ENCODE measurements around the gene PPP1R37. TPM values are rescaled to one million over a fixed set of nuclear protein-coding genes. Genes with fewer than 3 reads are reported as not detected.

The PPP1R37 gene
- total RNA-seq, 1 experiment from 2014 or later = 33.6 TPM

DNA sequence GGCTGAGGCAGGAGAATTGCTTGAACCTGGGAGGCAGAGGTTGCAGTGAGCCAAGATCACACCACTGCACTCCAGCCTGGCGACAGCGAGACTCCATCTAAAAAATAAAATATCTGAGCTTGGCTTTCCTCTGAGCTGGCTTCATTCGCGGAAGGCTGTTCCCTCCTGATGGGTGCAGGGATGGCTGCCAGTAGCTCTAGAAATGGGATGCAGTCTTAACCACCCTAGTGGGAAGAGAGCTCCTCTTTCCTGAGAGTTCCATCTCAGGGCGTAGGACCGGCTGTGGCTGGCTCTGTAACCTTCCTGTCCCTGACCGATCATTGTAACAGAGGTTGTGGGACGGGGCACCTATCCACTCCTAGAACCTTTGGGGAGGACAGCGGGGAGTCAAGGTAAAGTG, 32.4 kb downstream of the PPP1R37 start:
- H3K14ac ChIP-seq (ENCODE audit: insufficient read depth, low read length) = no peak overlapping the region
- H3K56ac ChIP-seq (ENCODE audit: insufficient read length, low read depth, low read length) = no peak overlapping the region
- H4K8ac ChIP-seq (replicated peaks; ENCODE audit: insufficient read length, low read depth, low read length) = no peak overlapping the region
- no peak overlapping the region for H3T11ph ChIP-seq (ENCODE audit: low read length)
- no peaks in the 10 kb centered on the region for H3K9me3 ChIP-seq (ENCODE audit: control insufficient read depth, low read depth, low read length)
- WGBS (ENCODE audit: extremely low coverage, insufficient read length, low lambda C conversion rate) = no CpG with 5 or more reads among the region's 9 CpGs
- no peak overlapping the region for H4K5ac ChIP-seq (ENCODE audit: insufficient read length, low read depth, low read length)
- no peak overlapping the region for H2BK5ac ChIP-seq (ENCODE audit: insufficient read length, low read length)
- H2BK120ac ChIP-seq (ENCODE audit: low read depth, low read length, poor library complexity, severe bottlenecking) = no peak overlapping the region
- H3K4me1 ChIP-seq (ENCODE audit: insufficient read depth, low read length) = no peaks in the 10 kb centered on the region
- no peak for DNase-seq
- no peak overlapping the region for H4K91ac ChIP-seq (ENCODE audit: insufficient read length, low read depth, low read length)
- no peak overlapping the region for H3K4me3 Mint-ChIP-seq
- no peaks in the 10 kb centered on the region for H3K9me3 Mint-ChIP-seq
- H3K4ac ChIP-seq (ENCODE audit: low read depth, low read length) = no peak overlapping the region
- no peak overlapping the region for H3K18ac ChIP-seq (ENCODE audit: insufficient read length, low read depth, low read length)
- H3K23me2 ChIP-seq (ENCODE audit: insufficient read length, low read depth, low read length, poor library complexity, severe bottlenecking) = no peaks in the 10 kb centered on the region
- H3K27ac ChIP-seq (ENCODE audit: insufficient read length, low read depth, low read length) = no peak overlapping the region
- no peak for TF ChIP-seq CTCF (conservative IDR thresholded peaks at IDR 0.05)
- H2AFZ ChIP-seq (ENCODE audit: low read length) = no peak overlapping the region
- H2BK12ac ChIP-seq (ENCODE audit: insufficient read length, low read depth, low read length) = no peak overlapping the region
- no peak overlapping the region for H2BK20ac ChIP-seq (ENCODE audit: low read depth, low read length, poor library complexity, severe bottlenecking)
- H4K20me1 ChIP-seq (ENCODE audit: control insufficient read depth, insufficient read depth, insufficient read length) = no peaks in the 10 kb centered on the region
- H3K27me3 Mint-ChIP-seq (ENCODE audit: low read depth) = no peaks in the 10 kb centered on the region
- peaks cover 6% of the 10 kb centered on the region for H3K79me1 ChIP-seq (ENCODE audit: insufficient read depth, low read depth, low read length, poor library complexity, severe bottlenecking)
- no peak overlapping the region for H3K9ac ChIP-seq (ENCODE audit: extremely low read depth, insufficient read length, low read length)
- peaks cover 0 to under 1% (median 0%) of the 10 kb centered on the region in 3 experiments; a peak in 2 of 7 replicates for H3K36me3 Mint-ChIP-seq (ENCODE audit: insufficient read depth in 1 of 3, low read depth in 3 of 3)
- H3K4me2 ChIP-seq (ENCODE audit: insufficient read depth, insufficient read length, low read length) = no peak overlapping the region
- H3K79me2 ChIP-seq (ENCODE audit: insufficient read depth, low read length) = no peaks in the 10 kb centered on the region; the same call in 1 of the 2 replicates
- no peak overlapping the region for H3K23ac ChIP-seq (ENCODE audit: insufficient read length, low read depth, low read length)
- peaks cover 13 to 22% of the 10 kb centered on the region in 2 experiments for H3K4me1 Mint-ChIP-seq
- peak overlapping the region in 2 of 3 experiments; percentile 44 to 62; a peak in 2 of 7 replicates for H3K27ac Mint-ChIP-seq
- H3K27me3 ChIP-seq (ENCODE audit: insufficient read depth, low read length) = no peaks in the 10 kb centered on the region
- H2AK5ac ChIP-seq (ENCODE audit: insufficient read length, low read length) = no peak overlapping the region
- no peak overlapping the region for H2BK15ac ChIP-seq (ENCODE audit: low read depth, low read length)

Data from H9 (cell line).